Mammary epithelial cell (primary cell): ENCODE results near the gene FOXB2.

ENCODE experiments used
- CTCF ChIP-seq, 2 donors: IDR thresholded peaks in 1 of 2; conservative IDR thresholded peaks in 1 of 2; 2 replicates each; pipeline ENCODE4 v1.5.1; 2011 to 2012; ENCODE audit warnings: inconsistent platforms in 2 of 2, low read length in 2 of 2, mild to moderate bottlenecking in 2 of 2, control low read depth in 1 of 2, low read depth in 1 of 2; ENCODE audit not compliant: insufficient read depth in 1 of 2; ENCODE audit errors: extremely low read depth in 1 of 2
- EZH2 ChIP-seq: IDR thresholded peaks from 2 replicates; pipeline ENCODE4 v1.6.1; 2012; ENCODE audit warnings: low read length, inconsistent platforms, borderline replicate concordance

- TF ChIP-seq CTCF (conservative IDR thresholded peaks at IDR 0.05 in 1 of 2, IDR thresholded peaks at IDR 0.05 in 1 of 2; ENCODE audit: extremely low read depth in 1 of 2, insufficient read depth in 1 of 2, low read depth in 1 of 2, low read length in 2 of 2) (no peak), EZH2 (no peak)
Observed at GRCh38 chr9:77015327-77016048, 4.0 kb upstream of the FOXB2 start.
